Activated B cell treated with CpG ODN at 0.5 μM for 24 hours (primary cell): Measurements from ENCODE around the gene TMEM179B. TPM values are rescaled to one million over a fixed set of nuclear protein-coding genes. Genes with fewer than 3 reads are reported as not detected.
"Not testable (repeated sequence)": the region's sequence is repeated elsewhere in the genome, so short reads cannot be mapped to it uniquely, and the experiment has no call there.

Source experiments
- ATAC-seq: fragments of 200-7000 bp; cut with Tn5 transposase; one replicate; pipeline ENCODE4 v1.10.0; 2021; ENCODE audit warnings: low read depth, mild to moderate bottlenecking, moderate library complexity
- CTCF ChIA-PET: fragments of 350-600 bp; sonication (Branson Sonifier 250); formaldehyde crosslinking; loops from one replicate; lab custom pipeline; 2021; ENCODE audit warnings: antibody characterized with exemption; lab: Charles Lee
- POLR2A ChIA-PET: fragments of 350-600 bp; sonication (Branson Sonifier 250); formaldehyde crosslinking; loops from one replicate; lab custom pipeline; 2021; ENCODE audit warnings: antibody characterized with exemption; lab: Charles Lee
- DNase-seq: peaks from one replicate; pipeline ENCODE4 v3.0.0; 2022
- H3K27ac Mint-ChIP-seq: one replicate; pipeline ENCODE4 v1.8.0; 2020; ENCODE audit warnings: mixed read lengths
- H3K27me3 Mint-ChIP-seq: one replicate; pipeline ENCODE4 v1.8.0; 2021; ENCODE audit warnings: mixed read lengths
- H3K36me3 Mint-ChIP-seq: one replicate; pipeline ENCODE4 v1.8.0; 2021; ENCODE audit warnings: low read depth, mixed read lengths
- H3K4me1 Mint-ChIP-seq: one replicate; pipeline ENCODE4 v1.8.0; 2021; ENCODE audit warnings: mixed read lengths
- H3K4me3 Mint-ChIP-seq: one replicate; pipeline ENCODE4 v1.8.0; 2020; ENCODE audit warnings: mild to moderate bottlenecking, mixed read lengths
- H3K9me3 Mint-ChIP-seq: one replicate; pipeline ENCODE4 v1.8.0; 2020; ENCODE audit warnings: mixed read lengths
- CTCF ChIP-seq: fragments of 200-600 bp; IDR thresholded peaks from one replicate; pipeline ENCODE4 v1.8.0; 2022; ENCODE audit warnings: antibody characterized with exemption, mild to moderate bottlenecking
- intact Hi-C: fragments of 100-400 bp; cut with micrococcal nuclease; formaldehyde crosslinking; loops from one replicate; pipeline ENCODE4 v1.15.1; 2024
- total RNA-seq: library from RNA; stranded (reverse); gene quantifications from 2 replicates; pipeline ENCODE4 v1.2.3, GENCODE V29; 2022

Gene TMEM179B
- total RNA-seq, 1 donor from 2014 or later, result 47.7 TPM

GRCh38 chr11:62811659-62812058 lies 24.5 kb downstream of the TMEM179B start:
- peaks cover 2% of the 10 kb centered on the region for H3K4me1 Mint-ChIP-seq
- DNase-seq (no peak), ATAC-seq (no peak)
- no peak overlapping the region for H3K4me3 Mint-ChIP-seq
- POLR2A ChIA-PET, result interaction anchor here (0.7 to 3.3 kb wide), 4 partner anchors 20 to 105 kb away, joined by 3 to 16 read pairs (median 6); partner anchors contain the start of gene STX5
- no peaks in the 10 kb centered on the region for H3K9me3 Mint-ChIP-seq
- CTCF ChIA-PET, result no interaction called here
- no peaks in the 10 kb centered on the region for H3K27me3 Mint-ChIP-seq
- H3K36me3 Mint-ChIP-seq, result peaks cover 27% of the 10 kb centered on the region
- intact Hi-C loops, result no loop called here
- no peak overlapping the region for H3K27ac Mint-ChIP-seq
- no peak for TF ChIP-seq CTCF

- DNase-seq (no peak), ATAC-seq (no peak)
- no peak for TF ChIP-seq CTCF
- ChIA-PET CTCF (no interaction called here), POLR2A (interaction anchor here (0.6 to 1.4 kb wide), 12 partner anchors 12 to 997 kb away, joined by 3 to 14 read pairs (median 5); partner anchors contain the start of genes SLC3A2, STX5, TMEM179B and WDR74)
- intact Hi-C loops, result no loop called here
- H3K4me1 Mint-ChIP-seq, result no peaks in the 10 kb centered on the region
- no peaks in the 10 kb centered on the region for H3K9me3 Mint-ChIP-seq
- H3K36me3 Mint-ChIP-seq, result peaks cover 56% of the 10 kb centered on the region
- H3K27me3 Mint-ChIP-seq, result no peaks in the 10 kb centered on the region
- H3K27ac Mint-ChIP-seq, result no peak overlapping the region
- H3K4me3 Mint-ChIP-seq, result no peak overlapping the region
These were observed 29.4 kb downstream of the TMEM179B start for GRCh38 chr11:62816557-62816956.

GRCh38 chr11:62817129-62817528 lies 29.9 kb downstream of the TMEM179B start:
- DNase-seq (no peak), ATAC-seq (no peak)
- no peaks in the 10 kb centered on the region for H3K9me3 Mint-ChIP-seq
- no peak overlapping the region for H3K4me3 Mint-ChIP-seq
- H3K27ac Mint-ChIP-seq, result no peak overlapping the region
- peaks cover 58% of the 10 kb centered on the region for H3K36me3 Mint-ChIP-seq
- TF ChIP-seq CTCF, result no peak
- CTCF ChIA-PET, result no interaction called here
- intact Hi-C loops, result no loop called here
- no peaks in the 10 kb centered on the region for H3K4me1 Mint-ChIP-seq
- POLR2A ChIA-PET, result interaction anchor here (1.0 to 1.4 kb wide), 4 partner anchors 12 to 64 kb away, joined by 3 to 14 read pairs (median 7); partner anchors contain the start of genes SLC3A2 and STX5
- H3K27me3 Mint-ChIP-seq, result no peaks in the 10 kb centered on the region

GRCh38 chr11:62823677-62824076 lies 36.5 kb downstream of the TMEM179B start:
- intact Hi-C loops, result no loop called here
- H3K27me3 Mint-ChIP-seq, result no peaks in the 10 kb centered on the region
- H3K36me3 Mint-ChIP-seq, result peaks cover 79% of the 10 kb centered on the region
- no peak for TF ChIP-seq CTCF
- H3K27ac Mint-ChIP-seq, result no peak overlapping the region
- H3K9me3 Mint-ChIP-seq, result no peaks in the 10 kb centered on the region
- H3K4me3 Mint-ChIP-seq, result no peak overlapping the region
- ChIA-PET CTCF (no interaction called here), POLR2A (interaction anchor here (0.5 to 1.5 kb wide), 7 partner anchors 11 to 1064 kb away, joined by 3 to 5 read pairs (median 4); partner anchors contain the start of gene TMEM179B)
- DNase-seq, result no peak
- ATAC-seq, result no peak
- peaks cover 3% of the 10 kb centered on the region for H3K4me1 Mint-ChIP-seq

GRCh38 chr11:62828130-62828529 lies 40.9 kb downstream of the TMEM179B start:
- H3K27me3 Mint-ChIP-seq, ATAC-seq, H3K4me3 Mint-ChIP-seq, intact Hi-C loops, H3K27ac Mint-ChIP-seq, H3K9me3 Mint-ChIP-seq, DNase-seq: not testable (repeated sequence)
- CTCF ChIA-PET, result interaction anchor here (1.4 kb wide), 1 partner anchor 42 kb away, joined by 4 read pairs; no protein-coding TSS in a partner anchor
- POLR2A ChIA-PET, result interaction anchor here (1.7 to 5.0 kb wide), 3 partner anchors 12 to 23 kb away, joined by 8 to 59 read pairs (median 28); partner anchors contain the start of genes NXF1 and WDR74
- peaks cover 31% of the 10 kb centered on the region for H3K4me1 Mint-ChIP-seq
- peaks cover 69% of the 10 kb centered on the region for H3K36me3 Mint-ChIP-seq
